Caco-2 (cell line): Measurements from ENCODE around the gene CST1. TPM values are rescaled to one million over a fixed set of nuclear protein-coding genes. Genes with fewer than 3 reads are reported as not detected.

Source experiments
- BruUV-seq: library from RNA; stranded (reverse); fragments of 400-500 nt; replicated peaks from 2 replicates; lab custom pipeline; 2021; lab: Mats Ljungman, UMichigan
- CTCF ChIA-PET: fragments of 300-600 bp; sonication (Branson Sonifier 250); formaldehyde crosslinking; loops from one replicate; lab custom pipeline; 2022; ENCODE audit warnings: antibody characterized with exemption; lab: Charles Lee
- POLR2A ChIA-PET: fragments of 300-600 bp; sonication (Branson Sonifier 250); formaldehyde crosslinking; loops from one replicate; lab custom pipeline; 2022; ENCODE audit warnings: antibody characterized with exemption; lab: Charles Lee
- DNase-seq, 2 experiments: peaks; one replicate each; pipeline versions ENCODE4 v3.0.0 to v3.0.0-alpha.2; 2020 to 2022
- H3K27me3 ChIP-seq: replicated peaks from 2 replicates; pipeline ENCODE4 v1.6.0; 2011; ENCODE audit warnings: low read length; ENCODE audit not compliant: control insufficient read depth, insufficient read depth
- H3K36me3 ChIP-seq: 2 replicates; pipeline ENCODE4 v1.5.1; 2011; ENCODE audit warnings: low read length; ENCODE audit not compliant: control insufficient read depth, insufficient read depth
- H3K4me1 ChIP-seq: fragments of 250-450 bp; sonication (Bioruptor Pico); 2 replicates; pipeline ENCODE4 v1.5.1; 2020; ENCODE audit warnings: mild to moderate bottlenecking
- H3K4me3 ChIP-seq: 2 replicates; pipeline ENCODE4 v1.5.1; 2011; ENCODE audit warnings: low read depth, mild to moderate bottlenecking, control low read depth, low read length
- H3K9me3 ChIP-seq: fragments of 250-450 bp; sonication (Bioruptor Pico); 2 replicates; pipeline ENCODE4 v1.5.1; 2020; ENCODE audit warnings: mild to moderate bottlenecking, moderate library complexity
- H3K27ac Mint-ChIP-seq: one replicate; pipeline ENCODE4 v1.8.0; 2022; ENCODE audit warnings: mixed read lengths; ENCODE audit not compliant: unreplicated experiment
- H3K27me3 Mint-ChIP-seq: one replicate; pipeline ENCODE4 v1.8.0; 2022; ENCODE audit warnings: mixed read lengths; ENCODE audit not compliant: insufficient read depth, unreplicated experiment
- H3K36me3 Mint-ChIP-seq: one replicate; pipeline ENCODE4 v1.8.0; 2022; ENCODE audit warnings: mild to moderate bottlenecking, mixed read lengths; ENCODE audit not compliant: insufficient read depth, unreplicated experiment
- H3K4me1 Mint-ChIP-seq: one replicate; pipeline ENCODE4 v1.8.0; 2022; ENCODE audit warnings: low read depth, mixed read lengths; ENCODE audit not compliant: unreplicated experiment
- H3K4me3 Mint-ChIP-seq: one replicate; pipeline ENCODE4 v1.8.0; 2022; ENCODE audit warnings: mild to moderate bottlenecking, moderate library complexity, mixed read lengths; ENCODE audit not compliant: unreplicated experiment
- H3K9me3 Mint-ChIP-seq: one replicate; pipeline ENCODE4 v1.8.0; 2022; ENCODE audit warnings: mixed read lengths; ENCODE audit not compliant: unreplicated experiment
- intact Hi-C: fragments of 100-400 bp; cut with micrococcal nuclease; formaldehyde crosslinking; loops from one replicate; pipeline ENCODE4 v1.10.0; 2022; ENCODE audit not compliant: unreplicated experiment
- total RNA-seq: library from RNA; stranded (reverse); gene quantifications from 2 replicates; pipeline ENCODE4 v1.2.3, GENCODE V29; 2022
- TF ChIP-seq, protein P1 (sequence below), 2 experiments: fragments of 200-600 bp in 1 of 2; IDR thresholded peaks; 1 replicate in 1 of 2; 2 replicates in 1 of 2; pipeline versions ENCODE4 v1.5.1 to v1.8.0; 2011 to 2022; ENCODE audit warnings: antibody characterized with exemption in 1 of 2, control low read depth in 1 of 2, inconsistent platforms in 1 of 2, low read depth in 1 of 2, low read length in 1 of 2, mild to moderate bottlenecking in 1 of 2, moderate library complexity in 1 of 2; ENCODE audit not compliant: insufficient read depth in 1 of 2, severe bottlenecking in 1 of 2, unreplicated experiment in 1 of 2

CST1 gene
- total RNA-seq, 1 experiment from 2014 or later = 499 TPM

- H3K27me3 ChIP-seq = no peaks in the 10 kb centered on the region
- Mint-ChIP-seq H3K36me3 (no peaks in the 10 kb centered on the region), H3K27me3 (no peaks in the 10 kb centered on the region), H3K9me3 (no peaks in the 10 kb centered on the region), H3K27ac (no peak overlapping the region), H3K4me3 (no peak overlapping the region), H3K4me1 (no peaks in the 10 kb centered on the region)
- no peak overlapping the region for H3K4me3 ChIP-seq
- BruUV-seq = no TSS peak
- H3K36me3 ChIP-seq = no peaks in the 10 kb centered on the region
- TF ChIP-seq, protein P1, sequence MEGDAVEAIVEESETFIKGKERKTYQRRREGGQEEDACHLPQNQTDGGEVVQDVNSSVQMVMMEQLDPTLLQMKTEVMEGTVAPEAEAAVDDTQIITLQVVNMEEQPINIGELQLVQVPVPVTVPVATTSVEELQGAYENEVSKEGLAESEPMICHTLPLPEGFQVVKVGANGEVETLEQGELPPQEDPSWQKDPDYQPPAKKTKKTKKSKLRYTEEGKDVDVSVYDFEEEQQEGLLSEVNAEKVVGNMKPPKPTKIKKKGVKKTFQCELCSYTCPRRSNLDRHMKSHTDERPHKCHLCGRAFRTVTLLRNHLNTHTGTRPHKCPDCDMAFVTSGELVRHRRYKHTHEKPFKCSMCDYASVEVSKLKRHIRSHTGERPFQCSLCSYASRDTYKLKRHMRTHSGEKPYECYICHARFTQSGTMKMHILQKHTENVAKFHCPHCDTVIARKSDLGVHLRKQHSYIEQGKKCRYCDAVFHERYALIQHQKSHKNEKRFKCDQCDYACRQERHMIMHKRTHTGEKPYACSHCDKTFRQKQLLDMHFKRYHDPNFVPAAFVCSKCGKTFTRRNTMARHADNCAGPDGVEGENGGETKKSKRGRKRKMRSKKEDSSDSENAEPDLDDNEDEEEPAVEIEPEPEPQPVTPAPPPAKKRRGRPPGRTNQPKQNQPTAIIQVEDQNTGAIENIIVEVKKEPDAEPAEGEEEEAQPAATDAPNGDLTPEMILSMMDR (IDR thresholded peaks at IDR 0.05; ENCODE audit: insufficient read depth in 1 of 2, low read depth in 1 of 2, low read length in 1 of 2, severe bottlenecking in 1 of 2, unreplicated experiment in 1 of 2) = no peak
- H3K4me1 ChIP-seq = no peaks in the 10 kb centered on the region
- no peak for DNase-seq
- CTCF ChIA-PET = no interaction called here
- POLR2A ChIA-PET = no interaction called here
- intact Hi-C loops = no loop called here
- no peaks in the 10 kb centered on the region for H3K9me3 ChIP-seq
Observed at GRCh38 chr20:23774081-23774480, 23.3 kb upstream of the CST1 start.

DNA sequence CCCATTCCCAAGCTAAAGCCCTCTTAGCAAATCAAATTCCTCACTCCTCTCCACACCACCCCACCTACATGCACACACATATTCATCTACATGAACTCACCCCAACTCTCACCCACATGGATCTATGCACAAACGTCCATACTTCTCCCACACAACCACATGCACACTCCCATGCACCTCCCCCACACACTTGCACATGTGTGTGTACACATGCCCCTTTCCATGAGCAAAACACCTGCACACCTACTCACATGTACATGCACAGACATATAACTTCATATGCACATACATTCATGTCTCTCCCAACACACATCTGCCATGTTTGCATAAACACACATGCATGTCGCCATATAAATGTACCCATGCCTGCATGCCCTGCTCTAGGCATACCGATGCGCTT lies 22.8 kb upstream of the CST1 start:
- no peaks in the 10 kb centered on the region for H3K9me3 ChIP-seq
- no peaks in the 10 kb centered on the region for H3K4me1 ChIP-seq
- no peaks in the 10 kb centered on the region for H3K36me3 ChIP-seq
- Mint-ChIP-seq H3K9me3 (no peaks in the 10 kb centered on the region), H3K36me3 (no peaks in the 10 kb centered on the region), H3K4me3 (no peak overlapping the region), H3K4me1 (no peaks in the 10 kb centered on the region), H3K27me3 (no peaks in the 10 kb centered on the region), H3K27ac (no peak overlapping the region)
- TF ChIP-seq, protein P1 (IDR thresholded peaks at IDR 0.05; ENCODE audit: insufficient read depth in 1 of 2, low read depth in 1 of 2, low read length in 1 of 2, severe bottlenecking in 1 of 2, unreplicated experiment in 1 of 2) = no peak
- no peak overlapping the region for H3K4me3 ChIP-seq
- no peaks in the 10 kb centered on the region for H3K27me3 ChIP-seq
- CTCF ChIA-PET = no interaction called here
- intact Hi-C loops = no loop called here
- no TSS peak for BruUV-seq
- no peak for DNase-seq
- POLR2A ChIA-PET = no interaction called here

GRCh38 chr20:23773127-23773526 lies 22.4 kb upstream of the CST1 start:
- DNase-seq = no peak
- H3K27me3 Mint-ChIP-seq = no peaks in the 10 kb centered on the region
- no TSS peak for BruUV-seq
- H3K9me3 Mint-ChIP-seq = no peaks in the 10 kb centered on the region
- TF ChIP-seq, protein P1 (IDR thresholded peaks at IDR 0.05; ENCODE audit: insufficient read depth in 1 of 2, low read depth in 1 of 2, low read length in 1 of 2, severe bottlenecking in 1 of 2, unreplicated experiment in 1 of 2) = no peak
- H3K4me3 ChIP-seq = no peak overlapping the region
- intact Hi-C loops = no loop called here
- CTCF ChIA-PET = no interaction called here
- no peaks in the 10 kb centered on the region for H3K4me1 ChIP-seq
- no peaks in the 10 kb centered on the region for H3K36me3 Mint-ChIP-seq
- no peaks in the 10 kb centered on the region for H3K36me3 ChIP-seq
- POLR2A ChIA-PET = no interaction called here
- no peaks in the 10 kb centered on the region for H3K27me3 ChIP-seq
- H3K4me3 Mint-ChIP-seq = no peak overlapping the region
- H3K9me3 ChIP-seq = no peaks in the 10 kb centered on the region
- H3K4me1 Mint-ChIP-seq = no peaks in the 10 kb centered on the region
- no peak overlapping the region for H3K27ac Mint-ChIP-seq
